ENCODE measurements around the gene PTPN20. TPM values are rescaled to one million over a fixed set of nuclear protein-coding genes. Genes with fewer than 3 reads are reported as not detected.
"Not testable (repeated sequence)": the region's sequence is repeated elsewhere in the genome, so short reads cannot be mapped to it uniquely, and the experiment has no call there.

PTPN20 gene
- total RNA-seq, 1 experiment from 2014 or later: not detected

DNA sequence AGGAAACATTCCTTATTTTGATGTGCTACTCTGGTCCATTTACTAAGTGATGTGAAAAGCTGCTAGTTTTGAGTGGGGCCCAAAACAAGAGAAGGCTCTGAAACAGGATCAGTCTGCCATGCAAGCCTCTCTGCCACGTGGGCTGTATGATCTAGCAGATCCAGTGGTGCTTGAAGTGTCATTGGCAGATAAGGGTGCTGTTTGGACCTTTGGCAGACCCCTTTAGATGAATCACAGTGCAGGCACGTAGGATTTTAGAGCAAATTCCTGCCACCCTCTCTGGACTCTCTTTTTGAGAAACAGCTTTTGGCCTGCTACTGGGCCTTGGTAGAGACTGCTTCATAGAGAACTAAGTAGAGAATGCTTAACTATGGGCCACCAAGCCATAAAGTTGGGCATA, 69.0 kb downstream of the PTPN20 start:
- not testable (repeated sequence) for H3K23ac ChIP-seq (ENCODE audit: insufficient read length, low read depth, low read length); H3T11ph ChIP-seq (ENCODE audit: low read length); H3K4me1 ChIP-seq (ENCODE audit: insufficient read depth, low read length); H2BK15ac ChIP-seq (ENCODE audit: low read depth, low read length); H3K14ac ChIP-seq (ENCODE audit: insufficient read depth, low read length); H3K23me2 ChIP-seq (ENCODE audit: insufficient read length, low read depth, low read length, poor library complexity, severe bottlenecking); H3K18ac ChIP-seq (ENCODE audit: insufficient read length, low read depth, low read length); H2AFZ ChIP-seq (ENCODE audit: low read length); DNase-seq; H2BK120ac ChIP-seq (ENCODE audit: low read depth, low read length, poor library complexity, severe bottlenecking); H2BK20ac ChIP-seq (ENCODE audit: low read depth, low read length, poor library complexity, severe bottlenecking); H4K20me1 ChIP-seq (ENCODE audit: control insufficient read depth, insufficient read depth, insufficient read length); H2BK5ac ChIP-seq (ENCODE audit: insufficient read length, low read length); H3K27me3 ChIP-seq (ENCODE audit: insufficient read depth, low read length); H3K9me3 Mint-ChIP-seq; H3K27me3 Mint-ChIP-seq (ENCODE audit: low read depth); H3K79me2 ChIP-seq (ENCODE audit: insufficient read depth, low read length); H3K9me3 ChIP-seq (ENCODE audit: control insufficient read depth, low read depth, low read length); H3K4me3 Mint-ChIP-seq; H3K4me1 Mint-ChIP-seq; H2BK12ac ChIP-seq (ENCODE audit: insufficient read length, low read depth, low read length); H4K91ac ChIP-seq (ENCODE audit: insufficient read length, low read depth, low read length); H3K27ac Mint-ChIP-seq; H3K79me1 ChIP-seq (ENCODE audit: insufficient read depth, low read depth, low read length, poor library complexity, severe bottlenecking); H3K27ac ChIP-seq (ENCODE audit: insufficient read length, low read depth, low read length); H3K4ac ChIP-seq (ENCODE audit: low read depth, low read length); H3K36me3 Mint-ChIP-seq (ENCODE audit: insufficient read depth in 1 of 3, low read depth in 3 of 3); H3K4me2 ChIP-seq (ENCODE audit: insufficient read depth, insufficient read length, low read length); H2AK5ac ChIP-seq (ENCODE audit: insufficient read length, low read length); H4K8ac ChIP-seq (replicated peaks; ENCODE audit: insufficient read length, low read depth, low read length); H4K5ac ChIP-seq (ENCODE audit: insufficient read length, low read depth, low read length); H3K56ac ChIP-seq (ENCODE audit: insufficient read length, low read depth, low read length); H3K9ac ChIP-seq (ENCODE audit: extremely low read depth, insufficient read length, low read length)
- no CpG with 5 or more reads among the region's 2 CpGs for WGBS (ENCODE audit: extremely low coverage, insufficient read length, low lambda C conversion rate)

DNA sequence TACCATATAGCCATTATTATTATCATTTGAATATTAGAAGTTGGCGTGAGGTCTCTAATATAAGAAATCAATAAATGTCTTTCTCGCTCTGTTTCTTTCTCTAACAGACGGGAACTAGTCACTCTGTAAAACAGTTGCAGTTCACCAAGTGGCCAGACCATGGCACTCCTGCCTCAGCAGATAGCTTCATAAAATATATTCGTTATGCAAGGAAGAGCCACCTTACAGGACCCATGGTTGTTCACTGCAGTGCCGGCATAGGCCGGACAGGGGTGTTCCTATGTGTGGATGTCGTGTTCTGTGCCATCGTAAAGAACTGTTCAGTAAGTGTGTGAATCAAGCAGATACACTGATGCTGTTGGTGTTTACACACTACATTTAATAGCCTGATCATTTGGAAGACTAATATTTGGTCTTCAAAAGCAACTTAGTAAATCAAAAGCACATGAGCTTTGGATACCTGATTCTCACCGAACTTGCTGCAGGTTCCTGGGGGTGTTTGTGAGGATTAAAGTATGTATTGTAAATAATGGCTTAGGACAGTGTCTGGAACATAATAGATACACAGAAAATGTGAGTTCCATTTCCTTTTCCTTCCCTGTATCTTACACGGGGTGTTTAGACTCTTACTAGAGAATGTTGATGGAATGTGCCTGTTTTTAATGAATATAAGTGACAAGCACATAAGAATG, 76.2 kb downstream of the PTPN20 start:
- H3K56ac ChIP-seq (ENCODE audit: insufficient read length, low read depth, low read length); H2BK15ac ChIP-seq (ENCODE audit: low read depth, low read length); H4K5ac ChIP-seq (ENCODE audit: insufficient read length, low read depth, low read length); H2BK20ac ChIP-seq (ENCODE audit: low read depth, low read length, poor library complexity, severe bottlenecking); H3K18ac ChIP-seq (ENCODE audit: insufficient read length, low read depth, low read length); H2AFZ ChIP-seq (ENCODE audit: low read length); H3K4ac ChIP-seq (ENCODE audit: low read depth, low read length); H3K27me3 ChIP-seq (ENCODE audit: insufficient read depth, low read length); H3K4me2 ChIP-seq (ENCODE audit: insufficient read depth, insufficient read length, low read length); H2AK5ac ChIP-seq (ENCODE audit: insufficient read length, low read length); H3K27ac ChIP-seq (ENCODE audit: insufficient read length, low read depth, low read length); H3K79me1 ChIP-seq (ENCODE audit: insufficient read depth, low read depth, low read length, poor library complexity, severe bottlenecking); H3K4me1 ChIP-seq (ENCODE audit: insufficient read depth, low read length); H2BK120ac ChIP-seq (ENCODE audit: low read depth, low read length, poor library complexity, severe bottlenecking); H3K27ac Mint-ChIP-seq; H3K27me3 Mint-ChIP-seq (ENCODE audit: low read depth); DNase-seq; H2BK5ac ChIP-seq (ENCODE audit: insufficient read length, low read length); H3K36me3 Mint-ChIP-seq (ENCODE audit: insufficient read depth in 1 of 3, low read depth in 3 of 3); H3K9me3 Mint-ChIP-seq; H3K9me3 ChIP-seq (ENCODE audit: control insufficient read depth, low read depth, low read length); H3K23me2 ChIP-seq (ENCODE audit: insufficient read length, low read depth, low read length, poor library complexity, severe bottlenecking); H3K14ac ChIP-seq (ENCODE audit: insufficient read depth, low read length); H4K20me1 ChIP-seq (ENCODE audit: control insufficient read depth, insufficient read depth, insufficient read length); H3K4me3 Mint-ChIP-seq; H3K79me2 ChIP-seq (ENCODE audit: insufficient read depth, low read length); H3T11ph ChIP-seq (ENCODE audit: low read length); H3K23ac ChIP-seq (ENCODE audit: insufficient read length, low read depth, low read length); H3K9ac ChIP-seq (ENCODE audit: extremely low read depth, insufficient read length, low read length); H4K91ac ChIP-seq (ENCODE audit: insufficient read length, low read depth, low read length); H2BK12ac ChIP-seq (ENCODE audit: insufficient read length, low read depth, low read length); H3K4me1 Mint-ChIP-seq; H4K8ac ChIP-seq (replicated peaks; ENCODE audit: insufficient read length, low read depth, low read length): not testable (repeated sequence)
- no CpG with 5 or more reads among the region's 10 CpGs for WGBS (ENCODE audit: extremely low coverage, insufficient read length, low lambda C conversion rate)

Data from H9 (cell line).